ENCODE results near the gene ELN.

The ELN gene

GRCh38 chr7:74064696-74065095, 36.7 kb downstream of the ELN start:
- in situ Hi-C loops (cut with HindIII; ENCODE audit: low pct_ligation_motif_present, low sequenced_read_pairs): loop anchor here (25.0 kb wide), 1 partner anchor 348 kb away; no protein-coding TSS in a partner anchor

GRCh38 chr7:74066626-74067025, 38.7 kb downstream of the ELN start:
- Histone ChIP-seq H3K27me3 (replicated peaks) (no peaks in the 10 kb centered on the region), H3K4me3 (ENCODE audit: low read depth, low read length) (no peak overlapping the region), H3K27ac (no peak overlapping the region), H3K36me3 (replicated peaks) (no peaks in the 10 kb centered on the region)
- no peak for TF ChIP-seq CTCF (IDR thresholded peaks at IDR 0.05; ENCODE audit: low read depth, low read length, missing control alignments)
- no peak for DNase-seq
- in situ Hi-C loops (cut with HindIII; ENCODE audit: low pct_ligation_motif_present, low sequenced_read_pairs): loop anchor here (25.0 kb wide), 1 partner anchor 346 kb away; no protein-coding TSS in a partner anchor

More at GRCh38 chr7:74064696-74065095, 36.7 kb downstream of the ELN start:
- Histone ChIP-seq H3K27me3 (replicated peaks) (no peaks in the 10 kb centered on the region), H3K27ac (no peak overlapping the region), H3K4me3 (ENCODE audit: low read depth, low read length) (no peak overlapping the region), H3K36me3 (replicated peaks) (no peaks in the 10 kb centered on the region)
- no peak for TF ChIP-seq CTCF (IDR thresholded peaks at IDR 0.05; ENCODE audit: low read depth, low read length, missing control alignments)
- DNase-seq: no peak

- H3K4me3 ChIP-seq (ENCODE audit: low read depth, low read length): no peak overlapping the region
- H3K36me3 ChIP-seq (replicated peaks): no peaks in the 10 kb centered on the region
- no peak for DNase-seq
- no peaks in the 10 kb centered on the region for H3K27me3 ChIP-seq (replicated peaks)
- TF ChIP-seq CTCF (IDR thresholded peaks at IDR 0.05; ENCODE audit: low read depth, low read length, missing control alignments): no peak
- no peak overlapping the region for H3K27ac ChIP-seq
- in situ Hi-C loops (cut with HindIII; ENCODE audit: low pct_ligation_motif_present, low sequenced_read_pairs): loop anchor here (25.0 kb wide), 1 partner anchor 344 kb away; no protein-coding TSS in a partner anchor
These were observed 40.6 kb downstream of the ELN start for GRCh38 chr7:74068378-74069085.

GRCh38 chr7:74069086-74069541, 41.1 kb downstream of the ELN start:
- in situ Hi-C loops (cut with HindIII; ENCODE audit: low pct_ligation_motif_present, low sequenced_read_pairs): loop anchor here (25.0 kb wide), 1 partner anchor 343 kb away; no protein-coding TSS in a partner anchor
- no peak for TF ChIP-seq CTCF (IDR thresholded peaks at IDR 0.05; ENCODE audit: low read depth, low read length, missing control alignments)

GRCh38 chr7:74069790-74070618, 42.0 kb downstream of the ELN start:
- no peak for DNase-seq
- H3K27me3 ChIP-seq (replicated peaks): no peaks in the 10 kb centered on the region
- no peak for TF ChIP-seq CTCF (IDR thresholded peaks at IDR 0.05; ENCODE audit: low read depth, low read length, missing control alignments)
- no peak overlapping the region for H3K4me3 ChIP-seq (ENCODE audit: low read depth, low read length)
- H3K36me3 ChIP-seq (replicated peaks): no peaks in the 10 kb centered on the region
- no peak overlapping the region for H3K27ac ChIP-seq
- in situ Hi-C loops (cut with HindIII; ENCODE audit: low pct_ligation_motif_present, low sequenced_read_pairs): loop anchor here (25.0 kb wide), 1 partner anchor 342 kb away; no protein-coding TSS in a partner anchor

More at GRCh38 chr7:74069086-74069541, 41.1 kb downstream of the ELN start:
- Histone ChIP-seq H3K27ac (no peak overlapping the region), H3K4me3 (ENCODE audit: low read depth, low read length) (no peak overlapping the region), H3K27me3 (replicated peaks) (no peaks in the 10 kb centered on the region), H3K36me3 (replicated peaks) (no peaks in the 10 kb centered on the region)
- DNase-seq: no peak

All from brain microvascular endothelial cell (primary cell).